Osteocyte (in vitro differentiated cells): ENCODE results near the gene RSPH1. TPM values are rescaled to one million over a fixed set of nuclear protein-coding genes. Genes with fewer than 3 reads are reported as not detected.

Experiments used
- DNase-seq: peaks from one replicate; pipeline ENCODE4 v3.0.0; 2021; ENCODE audit warnings: mixed read lengths; ENCODE audit not compliant: unreplicated experiment; ENCODE audit errors: extremely low spot score
- H3K27ac Mint-ChIP-seq: one replicate; pipeline ENCODE4 v1.8.0; 2021; ENCODE audit warnings: mild to moderate bottlenecking, mixed read lengths; ENCODE audit not compliant: unreplicated experiment
- H3K27me3 Mint-ChIP-seq: one replicate; pipeline ENCODE4 v1.8.0; 2021; ENCODE audit warnings: mixed read lengths; ENCODE audit not compliant: unreplicated experiment
- H3K36me3 Mint-ChIP-seq: one replicate; pipeline ENCODE4 v1.8.0; 2021; ENCODE audit warnings: mixed read lengths; ENCODE audit not compliant: unreplicated experiment
- H3K4me1 Mint-ChIP-seq: one replicate; pipeline ENCODE4 v1.8.0; 2021; ENCODE audit warnings: mixed read lengths; ENCODE audit not compliant: unreplicated experiment
- H3K4me3 Mint-ChIP-seq: one replicate; pipeline ENCODE4 v1.8.0; 2021; ENCODE audit warnings: mild to moderate bottlenecking, moderate library complexity, mixed read lengths; ENCODE audit not compliant: unreplicated experiment
- H3K9me3 Mint-ChIP-seq: one replicate; pipeline ENCODE4 v1.8.0; 2021; ENCODE audit warnings: mixed read lengths; ENCODE audit not compliant: unreplicated experiment
- total RNA-seq: library from RNA; stranded (reverse); gene quantifications from 2 replicates; pipeline ENCODE4 v1.2.1, GENCODE V29; 2021
- TF ChIP-seq, protein P1 (sequence below): fragments of 200-600 bp; sonication (generic); IDR thresholded peaks from 2 replicates; pipeline ENCODE4 v1.5.0; 2021; ENCODE audit warnings: antibody characterized with exemption, mild to moderate bottlenecking, moderate library complexity

The RSPH1 gene
- total RNA-seq, 1 donor from 2014 or later, result 0.19 TPM

DNA sequence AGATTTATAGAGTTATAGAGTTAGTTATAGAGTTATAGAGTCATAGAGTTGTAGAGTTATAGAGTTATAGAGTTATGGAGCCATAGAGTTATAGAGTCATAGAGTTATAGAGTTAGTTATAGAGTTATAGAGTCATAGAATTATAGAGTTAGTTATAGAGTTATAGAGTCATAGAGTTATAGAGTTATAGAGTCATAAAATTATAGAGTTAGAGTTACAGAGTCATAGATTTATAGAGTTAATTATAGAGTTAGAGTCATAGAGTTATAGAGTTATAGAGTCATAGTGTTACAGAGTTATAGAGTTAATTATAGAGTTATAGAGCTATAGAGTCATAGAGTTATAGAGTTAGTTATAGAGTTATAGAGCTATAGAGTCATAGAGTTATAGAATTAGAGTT is 60.2 kb downstream of the RSPH1 start:
- Mint-ChIP-seq H3K4me3 (no peak overlapping the region), H3K27ac (no peak overlapping the region), H3K9me3 (peaks cover 17% of the 10 kb centered on the region), H3K36me3 (no peaks in the 10 kb centered on the region), H3K4me1 (no peaks in the 10 kb centered on the region), H3K27me3 (no peaks in the 10 kb centered on the region)
- DNase-seq, result no peak
- TF ChIP-seq, protein P1, sequence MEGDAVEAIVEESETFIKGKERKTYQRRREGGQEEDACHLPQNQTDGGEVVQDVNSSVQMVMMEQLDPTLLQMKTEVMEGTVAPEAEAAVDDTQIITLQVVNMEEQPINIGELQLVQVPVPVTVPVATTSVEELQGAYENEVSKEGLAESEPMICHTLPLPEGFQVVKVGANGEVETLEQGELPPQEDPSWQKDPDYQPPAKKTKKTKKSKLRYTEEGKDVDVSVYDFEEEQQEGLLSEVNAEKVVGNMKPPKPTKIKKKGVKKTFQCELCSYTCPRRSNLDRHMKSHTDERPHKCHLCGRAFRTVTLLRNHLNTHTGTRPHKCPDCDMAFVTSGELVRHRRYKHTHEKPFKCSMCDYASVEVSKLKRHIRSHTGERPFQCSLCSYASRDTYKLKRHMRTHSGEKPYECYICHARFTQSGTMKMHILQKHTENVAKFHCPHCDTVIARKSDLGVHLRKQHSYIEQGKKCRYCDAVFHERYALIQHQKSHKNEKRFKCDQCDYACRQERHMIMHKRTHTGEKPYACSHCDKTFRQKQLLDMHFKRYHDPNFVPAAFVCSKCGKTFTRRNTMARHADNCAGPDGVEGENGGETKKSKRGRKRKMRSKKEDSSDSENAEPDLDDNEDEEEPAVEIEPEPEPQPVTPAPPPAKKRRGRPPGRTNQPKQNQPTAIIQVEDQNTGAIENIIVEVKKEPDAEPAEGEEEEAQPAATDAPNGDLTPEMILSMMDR, result no peak

DNA sequence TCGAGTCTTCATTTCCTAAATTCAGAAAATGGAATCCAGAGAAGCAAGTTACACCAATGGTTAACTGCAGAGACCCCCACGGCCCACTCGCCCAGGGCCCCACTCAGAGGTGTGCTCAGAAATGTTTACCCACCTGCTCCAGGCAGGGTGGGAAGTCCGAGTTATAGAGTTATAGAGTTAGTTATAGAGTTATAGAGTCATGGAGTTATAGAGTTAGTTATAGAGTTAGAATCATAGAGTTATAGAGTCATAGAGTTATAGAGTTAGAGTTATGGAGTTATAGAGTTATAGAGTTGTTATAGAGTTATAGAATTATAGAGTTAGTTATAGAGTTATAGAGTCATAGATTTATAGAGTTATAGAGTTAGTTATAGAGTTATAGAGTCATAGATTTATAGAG is 60.6 kb downstream of the RSPH1 start:
- no peak overlapping the region for H3K27ac Mint-ChIP-seq
- DNase-seq, result no peak
- no peaks in the 10 kb centered on the region for H3K27me3 Mint-ChIP-seq
- TF ChIP-seq, protein P1, result no peak
- no peaks in the 10 kb centered on the region for H3K4me1 Mint-ChIP-seq
- no peak overlapping the region for H3K4me3 Mint-ChIP-seq
- peaks cover 17% of the 10 kb centered on the region for H3K9me3 Mint-ChIP-seq
- no peaks in the 10 kb centered on the region for H3K36me3 Mint-ChIP-seq

DNA sequence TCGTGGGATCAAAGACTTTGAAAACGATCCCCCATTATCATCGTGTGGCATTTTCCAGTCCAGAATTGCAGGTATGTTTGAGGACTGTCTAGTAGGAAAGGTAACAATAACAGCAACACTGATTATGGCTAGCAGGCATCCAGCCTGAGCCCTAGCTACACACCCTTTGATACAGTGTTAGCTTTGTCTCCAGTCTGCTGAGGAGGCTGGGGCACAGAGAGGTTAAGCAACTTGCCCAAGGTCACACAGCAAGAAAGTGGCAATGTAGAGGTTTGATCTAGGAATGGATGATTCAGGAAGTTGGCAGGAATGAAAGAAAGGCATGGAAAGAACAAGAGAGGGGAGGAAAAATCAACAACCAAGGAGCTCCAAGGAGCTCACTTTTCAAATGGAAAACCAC is 61.1 kb downstream of the RSPH1 start:
- no peak for DNase-seq
- Mint-ChIP-seq H3K4me3 (no peak overlapping the region), H3K4me1 (no peaks in the 10 kb centered on the region), H3K9me3 (peaks cover 17% of the 10 kb centered on the region), H3K27me3 (no peaks in the 10 kb centered on the region), H3K27ac (no peak overlapping the region), H3K36me3 (no peaks in the 10 kb centered on the region)
- TF ChIP-seq, protein P1, result no peak

DNA sequence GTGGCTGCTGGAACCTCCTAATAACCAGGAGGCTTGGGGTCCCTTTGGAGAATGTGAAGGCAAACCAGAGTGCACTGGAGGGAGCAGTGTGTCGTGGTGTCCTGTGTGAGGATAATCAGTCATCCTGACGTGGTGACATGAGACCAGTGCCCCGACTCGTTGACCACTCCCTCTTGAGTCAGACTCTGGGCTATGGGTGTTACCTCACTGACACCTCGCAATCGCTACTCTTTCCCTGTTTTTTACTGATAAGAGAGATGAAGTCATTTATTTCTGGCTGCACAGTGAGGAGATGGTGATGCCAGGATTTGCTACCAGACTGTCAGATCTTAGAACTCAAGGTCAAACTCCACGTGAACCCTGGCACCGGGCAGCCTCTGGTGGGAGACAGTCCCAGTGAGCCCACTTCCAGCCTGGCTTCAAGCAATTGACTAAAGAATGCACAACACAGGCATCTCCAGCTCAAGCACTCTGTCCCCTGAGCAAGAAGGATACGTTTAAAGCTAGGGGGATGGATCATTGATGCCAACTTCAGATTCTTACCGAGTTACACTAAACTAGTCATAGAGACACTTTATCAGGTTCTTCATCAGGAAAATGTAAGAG is 62.0 kb downstream of the RSPH1 start:
- H3K27me3 Mint-ChIP-seq, result peaks cover 2% of the 10 kb centered on the region
- H3K36me3 Mint-ChIP-seq, result no peaks in the 10 kb centered on the region
- H3K9me3 Mint-ChIP-seq, result peaks cover 17% of the 10 kb centered on the region
- no peaks in the 10 kb centered on the region for H3K4me1 Mint-ChIP-seq
- H3K4me3 Mint-ChIP-seq, result no peak overlapping the region
- no peak overlapping the region for H3K27ac Mint-ChIP-seq
- no peak for DNase-seq
- TF ChIP-seq, protein P1, result no peak

DNA sequence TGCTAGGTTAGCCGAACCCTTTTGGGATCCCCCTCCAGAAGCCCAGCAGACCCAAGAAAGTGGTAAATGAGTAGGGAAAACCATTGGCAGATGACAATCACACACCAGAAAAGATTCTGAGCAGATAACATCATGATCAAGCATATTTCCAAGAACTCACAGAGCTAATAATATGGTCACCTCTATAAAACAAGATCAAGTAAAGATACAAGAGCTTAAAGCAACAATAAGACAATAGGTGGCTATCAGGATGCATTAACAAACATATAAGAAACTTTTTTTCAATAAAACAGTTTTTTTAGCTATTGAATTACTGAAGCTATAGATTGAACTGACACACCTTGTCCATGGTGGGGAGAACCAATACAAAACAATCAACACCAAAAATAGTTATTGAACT is 63.3 kb downstream of the RSPH1 start:
- Mint-ChIP-seq H3K27me3 (peaks cover 2% of the 10 kb centered on the region), H3K36me3 (no peaks in the 10 kb centered on the region)
- DNase-seq, result no peak

More for the DNA sequence above, 63.3 kb downstream of the RSPH1 start:
- H3K4me1 Mint-ChIP-seq, result no peaks in the 10 kb centered on the region
- H3K9me3 Mint-ChIP-seq, result peaks cover 17% of the 10 kb centered on the region
- no peak overlapping the region for H3K27ac Mint-ChIP-seq
- TF ChIP-seq, protein P1, result no peak
- no peak overlapping the region for H3K4me3 Mint-ChIP-seq
